NT2/D1 (cell line): ENCODE measurements around the gene NAALADL2.

Experiments used
- YY1 ChIP-seq: IDR thresholded peaks from 2 replicates; pipeline ENCODE4 v1.6.1; 2011; ENCODE audit not compliant: insufficient read length, insufficient read depth
- ZNF274 ChIP-seq: IDR thresholded peaks from 2 replicates; pipeline ENCODE4 v1.6.1; 2011; ENCODE audit warnings: mild to moderate bottlenecking, low read depth, low read length

DNA sequence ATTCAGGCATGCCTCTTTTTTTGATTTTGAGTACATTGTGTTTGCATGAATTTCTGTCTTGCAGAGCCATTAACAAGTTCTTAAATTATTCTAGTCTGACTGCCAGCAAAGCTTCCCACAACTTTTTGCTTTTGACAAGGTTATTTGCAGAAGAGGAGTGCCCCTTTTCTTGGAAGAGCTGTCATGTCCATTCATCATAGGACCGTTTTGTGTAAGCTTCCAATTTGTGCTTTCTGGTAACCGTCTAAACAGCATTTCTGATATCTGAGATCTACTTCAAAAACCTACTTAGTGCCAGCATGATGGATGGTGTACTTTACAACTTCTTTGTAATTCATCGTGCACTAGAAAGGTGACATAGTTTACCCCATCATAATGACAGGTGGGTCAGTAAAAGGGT, 379.7 kb downstream of the NAALADL2 start:
- no peak for TF ChIP-seq ZNF274
- TF ChIP-seq YY1: no peak
